Mucosa of rectum (tissue), 2 donors: ENCODE data around the gene UGT1A8.
"Not testable (repeated sequence)": the region's sequence is repeated elsewhere in the genome, so short reads cannot be mapped to it uniquely, and the experiment has no call there.

Experiments
- H3K27ac ChIP-seq, 2 donors: one replicate each; pipeline ENCODE4 v1.7.0; 2013; ENCODE audit warnings: inconsistent platforms in 2 of 2, low read depth in 2 of 2, low read length in 2 of 2
- H3K27me3 ChIP-seq, 2 donors: one replicate each; pipeline ENCODE4 v1.7.0; 2013; ENCODE audit warnings: low read length in 2 of 2; ENCODE audit not compliant: control insufficient read depth in 2 of 2, insufficient read depth in 2 of 2
- H3K36me3 ChIP-seq, 2 donors: one replicate each; pipeline ENCODE4 v1.7.0; 2013; ENCODE audit warnings: low read length in 2 of 2; ENCODE audit not compliant: control insufficient read depth in 2 of 2, insufficient read depth in 2 of 2
- H3K4me1 ChIP-seq, 2 donors: one replicate each; pipeline ENCODE4 v1.7.0; 2013; ENCODE audit warnings: low read length in 2 of 2, mild to moderate bottlenecking in 1 of 2; ENCODE audit not compliant: control insufficient read depth in 2 of 2, insufficient read depth in 2 of 2
- H3K4me3 ChIP-seq, 2 donors: one replicate each; pipeline ENCODE4 v1.7.0; 2013; ENCODE audit warnings: low read length in 2 of 2
- H3K9ac ChIP-seq, 2 donors: one replicate each; pipeline ENCODE4 v1.7.0; 2013; ENCODE audit warnings: low read length in 2 of 2, low read depth in 1 of 2, mild to moderate bottlenecking in 1 of 2
- H3K9me3 ChIP-seq, 2 donors: one replicate each; pipeline ENCODE4 v1.7.0; 2013; ENCODE audit warnings: low read length in 2 of 2; ENCODE audit not compliant: control insufficient read depth in 2 of 2
- donor health status: healthy.
- donor health status: Normal muscosa, but diverticular disease.

The UGT1A8 gene

GRCh38 chr2:233692648-233693047, 75.2 kb downstream of the UGT1A8 start, which contains the start of gene UGT1A6:
UGT1A6 (plus strand) TSS chr2:233692890; CDS start chr2:233693005, 115 bp downstream.
- Histone ChIP-seq H3K9ac (peak within 1 kb of the TSS in 1 of 2 donors; percentile 14), H3K36me3 (no peaks in the 10 kb centered on the region), H3K9me3 (no peaks in the 10 kb centered on the region), H3K4me1 (peaks cover 27 to 28% of the 10 kb centered on the region in 2 donors), H3K4me3 (peak within 1 kb of the TSS in 1 of 2 donors; percentile 9), H3K27me3 (no peaks in the 10 kb centered on the region), H3K27ac (peak within 1 kb of the TSS; percentile 63 to 70)

GRCh38 chr2:233693963-233694362, 76.5 kb downstream of the UGT1A8 start:
- Histone ChIP-seq H3K9ac (no peak overlapping the region), H3K4me1 (peaks cover 24 to 27% of the 10 kb centered on the region in 2 donors), H3K27ac (no peak overlapping the region), H3K9me3 (no peaks in the 10 kb centered on the region), H3K36me3 (no peaks in the 10 kb centered on the region), H3K4me3 (no peak overlapping the region), H3K27me3 (no peaks in the 10 kb centered on the region)

GRCh38 chr2:233698740-233699139, 81.3 kb downstream of the UGT1A8 start:
- Histone ChIP-seq H3K9me3 (no peaks in the 10 kb centered on the region), H3K36me3 (no peaks in the 10 kb centered on the region), H3K4me3 (no peak overlapping the region), H3K27ac (no peak overlapping the region), H3K9ac (no peak overlapping the region), H3K27me3 (no peaks in the 10 kb centered on the region), H3K4me1 (peaks cover 0 to 1% of the 10 kb centered on the region in 2 donors)

- no peak overlapping the region for H3K9ac ChIP-seq
- no peak overlapping the region for H3K4me3 ChIP-seq
- H3K4me1 ChIP-seq: no peaks in the 10 kb centered on the region
- H3K36me3 ChIP-seq: no peaks in the 10 kb centered on the region
- H3K27ac ChIP-seq: no peak overlapping the region
- H3K9me3 ChIP-seq: no peaks in the 10 kb centered on the region
- no peaks in the 10 kb centered on the region for H3K27me3 ChIP-seq
These were observed 82.1 kb downstream of the UGT1A8 start for GRCh38 chr2:233699424-233700027.

- Histone ChIP-seq H3K36me3 (no peaks in the 10 kb centered on the region), H3K27me3 (no peaks in the 10 kb centered on the region), H3K9ac (no peak overlapping the region), H3K4me3 (no peak overlapping the region), H3K9me3 (no peaks in the 10 kb centered on the region), H3K27ac (no peak overlapping the region), H3K4me1 (no peaks in the 10 kb centered on the region)
These were observed 82.7 kb downstream of the UGT1A8 start for GRCh38 chr2:233700028-233700635.

- H3K9me3 ChIP-seq, H3K4me1 ChIP-seq, H3K9ac ChIP-seq, H3K27ac ChIP-seq, H3K27me3 ChIP-seq, H3K4me3 ChIP-seq, H3K36me3 ChIP-seq: not testable (repeated sequence)
These were observed 83.4 kb downstream of the UGT1A8 start for GRCh38 chr2:233700842-233701241.

- H3K4me1 ChIP-seq: no peaks in the 10 kb centered on the region
- H3K36me3 ChIP-seq: no peaks in the 10 kb centered on the region
- H3K27me3 ChIP-seq: no peaks in the 10 kb centered on the region
- no peak overlapping the region for H3K9ac ChIP-seq
- no peak overlapping the region for H3K27ac ChIP-seq
- H3K4me3 ChIP-seq: no peak overlapping the region
- no peaks in the 10 kb centered on the region for H3K9me3 ChIP-seq
These were observed 84.8 kb downstream of the UGT1A8 start for GRCh38 chr2:233702238-233702637.

- Histone ChIP-seq H3K9me3 (no peaks in the 10 kb centered on the region), H3K27me3 (no peaks in the 10 kb centered on the region), H3K9ac (no peak overlapping the region), H3K4me1 (no peaks in the 10 kb centered on the region), H3K27ac (no peak overlapping the region), H3K4me3 (no peak overlapping the region), H3K36me3 (no peaks in the 10 kb centered on the region)
These were observed 88.6 kb downstream of the UGT1A8 start for GRCh38 chr2:233705911-233706506.

- H3K4me3 ChIP-seq: no peak overlapping the region
- no peak overlapping the region for H3K9ac ChIP-seq
- no peaks in the 10 kb centered on the region for H3K9me3 ChIP-seq
- H3K27ac ChIP-seq: no peak overlapping the region
- no peaks in the 10 kb centered on the region for H3K36me3 ChIP-seq
- peaks cover 0 to 2% of the 10 kb centered on the region in 2 donors for H3K4me1 ChIP-seq
- H3K27me3 ChIP-seq: no peaks in the 10 kb centered on the region
These were observed 89.3 kb downstream of the UGT1A8 start for GRCh38 chr2:233706720-233707119.

GRCh38 chr2:233707940-233708644, 90.7 kb downstream of the UGT1A8 start:
- Histone ChIP-seq H3K9me3 (no peaks in the 10 kb centered on the region), H3K4me3 (no peak overlapping the region), H3K9ac (no peak overlapping the region), H3K4me1 (peaks cover 0 to 2% of the 10 kb centered on the region in 2 donors), H3K27me3 (peaks cover 0 to 1% of the 10 kb centered on the region in 2 donors), H3K36me3 (no peaks in the 10 kb centered on the region), H3K27ac (no peak overlapping the region)
